H54 (cell line): ENCODE data around the gene RNF4.
"Not testable (repeated sequence)": the region's sequence is repeated elsewhere in the genome, so short reads cannot be mapped to it uniquely, and the experiment has no call there.

Source experiments
- DNase-seq: peaks from one replicate; pipeline ENCODE4 v3.0.0; 2011; ENCODE audit warnings: low spot score, mixed read lengths; ENCODE audit not compliant: insufficient read length
- FAIRE-seq: peaks from 3 replicates; lab custom pipeline; 2011; peaks lifted over from hg19 to GRCh38; lab: Jason Lieb, UNC
- POLR2A ChIP-seq: IDR thresholded peaks from 2 replicates; pipeline ENCODE4 v1.6.1; 2011; ENCODE audit warnings: low read depth, mild to moderate bottlenecking, low read length

The RNF4 gene

GRCh38 chr4:2535376-2536192 is 66.7 kb downstream of the RNF4 start:
- TF ChIP-seq POLR2A, result no peak
- FAIRE-seq, result no peak
- DNase-seq, result peak; percentile 37

GRCh38 chr4:2536193-2537010 is 67.5 kb downstream of the RNF4 start, which contains the start of gene FAM193A:
TSS of gene FAM193A (plus strand) at chr4:2536647. CDS start at chr4:2536916, 269 bp downstream.
- DNase-seq (peak; percentile 89), FAIRE-seq (no peak)
- TF ChIP-seq POLR2A, result peak; percentile 80

GRCh38 chr4:2537011-2537830 is 68.3 kb downstream of the RNF4 start:
- DNase-seq, result peak; percentile 6
- no peak for FAIRE-seq
- 0 out of 2 replicates have a peak, but pooled peaks have one; percentile 12 for TF ChIP-seq POLR2A

GRCh38 chr4:2543580-2544191 is 74.8 kb downstream of the RNF4 start:
- not testable (repeated sequence) for DNase-seq, FAIRE-seq

DNA sequence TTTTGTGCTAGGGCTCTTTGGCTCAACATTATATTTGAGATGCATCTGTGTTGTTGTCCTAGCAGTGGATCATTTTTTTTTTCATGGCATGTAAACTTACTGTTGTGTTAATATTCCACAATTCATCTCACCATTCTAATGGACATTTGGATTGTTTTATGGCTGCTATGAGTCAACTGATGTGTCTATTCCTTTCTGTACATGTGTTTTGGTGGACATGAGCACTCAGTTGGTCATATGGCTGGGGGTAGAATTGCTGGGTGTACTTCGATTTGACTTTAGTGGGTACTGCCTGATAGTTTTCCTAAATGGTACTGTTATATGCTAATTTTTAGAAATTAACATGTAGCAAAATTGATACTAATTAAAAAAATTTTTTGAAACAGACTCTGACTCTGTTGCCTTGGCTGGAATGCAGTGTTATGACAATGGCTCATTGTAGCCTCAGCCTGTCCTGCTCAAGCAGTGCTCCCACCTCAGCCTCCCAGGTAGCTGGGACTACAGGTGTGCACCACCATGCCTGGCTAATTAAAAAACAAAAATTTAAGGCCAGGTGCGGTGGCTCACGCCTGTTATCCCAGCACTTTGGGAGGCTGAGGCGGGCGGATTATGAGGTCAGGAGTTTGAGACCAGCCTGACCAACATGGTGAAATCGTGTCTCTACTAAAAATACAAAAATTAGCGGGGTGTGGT is 76.6 kb downstream of the RNF4 start:
- no peak for TF ChIP-seq POLR2A
- DNase-seq (no peak), FAIRE-seq (no peak)

GRCh38 chr4:2546286-2546823 is 77.4 kb downstream of the RNF4 start:
- FAIRE-seq (no peak), DNase-seq (no peak)
- no peak for TF ChIP-seq POLR2A

GRCh38 chr4:2546961-2547691 is 78.2 kb downstream of the RNF4 start:
- DNase-seq, FAIRE-seq: not testable (repeated sequence)

- no peak for DNase-seq
- FAIRE-seq, result no peak
- TF ChIP-seq POLR2A, result no peak
Measured at GRCh38 chr4:2551118-2551517, 82.2 kb downstream of the RNF4 start.

DNA sequence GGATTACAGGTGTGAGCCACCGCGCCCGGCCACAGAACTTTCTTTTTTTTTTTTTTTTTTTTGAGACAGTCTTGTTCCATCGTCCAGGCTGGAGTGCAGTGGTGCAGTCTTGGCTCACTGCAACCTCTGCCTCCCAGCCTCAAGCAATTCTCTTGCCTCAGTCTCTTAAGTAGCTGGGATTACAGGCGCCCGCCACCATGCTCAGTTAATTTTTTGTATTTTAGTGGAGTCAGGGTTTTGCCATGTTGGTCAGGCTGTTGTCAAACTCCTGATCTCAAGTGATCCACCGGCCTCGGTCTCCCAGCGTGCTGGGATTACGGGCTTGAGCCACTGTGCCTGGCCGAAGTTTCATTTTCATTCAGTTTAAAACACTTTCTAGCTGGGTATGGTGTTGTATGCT is 83.9 kb downstream of the RNF4 start:
- DNase-seq (no peak), FAIRE-seq (no peak)
- TF ChIP-seq POLR2A, result no peak

- no peak for DNase-seq
- TF ChIP-seq POLR2A, result no peak
- no peak for FAIRE-seq
Measured at GRCh38 chr4:2558301-2558700, 89.4 kb downstream of the RNF4 start.

- DNase-seq (no peak), FAIRE-seq (no peak)
- TF ChIP-seq POLR2A, result no peak
Measured at GRCh38 chr4:2560167-2560566, 91.3 kb downstream of the RNF4 start.
